Measurements from ENCODE around the gene BSCL2. TPM values are rescaled to one million over a fixed set of nuclear protein-coding genes. Genes with fewer than 3 reads are reported as not detected.

The BSCL2 gene
- total and polyA plus RNA-seq, 2 of the 13 experiments (the other 11 are each of a cell fraction or from before 2014, with no cell fraction given), result 19.5 to 21.1 TPM

- no peak for TF ChIP-seq AKNA (CRISPR knock-in tag; IDR thresholded peaks at IDR 0.05; ENCODE audit: borderline replicate concordance)
- TF ChIP-seq HDAC6 (IDR thresholded peaks at IDR 0.05; ENCODE audit: low read depth, low read length), result no peak
- no peak for TF ChIP-seq ZNF570 (CRISPR knock-in tag; IDR thresholded peaks at IDR 0.05; ENCODE audit: borderline replicate concordance)
- TF ChIP-seq HDAC2 (CRISPR knock-in tag; IDR thresholded peaks at IDR 0.05), result no peak; the same call in 1 of the 2 replicates
- TF ChIP-seq ATF3 (CRISPR knock-in tag; IDR thresholded peaks at IDR 0.05), result peak; percentile 27; the same call in 1 of the 2 replicates
- peak; percentile 71; the same call in 1 of the 2 replicates for TF ChIP-seq GFI1 (CRISPR knock-in tag; IDR thresholded peaks at IDR 0.05; ENCODE audit: borderline replicate concordance)
- no peak for TF ChIP-seq HMGA1 (CRISPR knock-in tag; conservative IDR thresholded peaks at IDR 0.05)
- no peak; the same call in 1 of the 2 replicates for TF ChIP-seq PITX1 (CRISPR knock-in tag; IDR thresholded peaks at IDR 0.05)
- TF ChIP-seq ZNF577 (CRISPR knock-in tag; IDR thresholded peaks at IDR 0.05; ENCODE audit: borderline replicate concordance, low read depth), result no peak
- TF ChIP-seq ZNF547 (CRISPR knock-in tag; IDR thresholded peaks at IDR 0.05), result peak; percentile 55; the same call in 1 of the 2 replicates
- no peak for TF ChIP-seq ZBTB49 (CRISPR knock-in tag; IDR thresholded peaks at IDR 0.05; ENCODE audit: borderline replicate concordance)
- no peak for TF ChIP-seq ARNTL (CRISPR knock-in tag; IDR thresholded peaks at IDR 0.05)
- TF ChIP-seq ZFAT (CRISPR knock-in tag; conservative IDR thresholded peaks at IDR 0.05), result no peak; the same call in 1 of the 2 replicates
- no peak for TF ChIP-seq BRCA1 (CRISPR knock-in tag; IDR thresholded peaks at IDR 0.05)
- no peak for TF ChIP-seq ZNF747 (CRISPR knock-in tag; IDR thresholded peaks at IDR 0.05; ENCODE audit: borderline replicate concordance)
- TF ChIP-seq TEF (CRISPR knock-in tag; IDR thresholded peaks at IDR 0.05), result no peak
- no peak for TF ChIP-seq SCMH1 (CRISPR knock-in tag; IDR thresholded peaks at IDR 0.05; ENCODE audit: borderline replicate concordance)
- TF ChIP-seq ZNF446 (CRISPR knock-in tag; IDR thresholded peaks at IDR 0.05), result no peak
These were observed 42.1 kb downstream of the BSCL2 start, which contains the start of the genes C11orf98 and CSKMT (continued) for GRCh38 chr11:62665075-62665598.

Data from HepG2 (cell line).